Measurements from ENCODE around the gene GPR21.

Gene GPR21

DNA sequence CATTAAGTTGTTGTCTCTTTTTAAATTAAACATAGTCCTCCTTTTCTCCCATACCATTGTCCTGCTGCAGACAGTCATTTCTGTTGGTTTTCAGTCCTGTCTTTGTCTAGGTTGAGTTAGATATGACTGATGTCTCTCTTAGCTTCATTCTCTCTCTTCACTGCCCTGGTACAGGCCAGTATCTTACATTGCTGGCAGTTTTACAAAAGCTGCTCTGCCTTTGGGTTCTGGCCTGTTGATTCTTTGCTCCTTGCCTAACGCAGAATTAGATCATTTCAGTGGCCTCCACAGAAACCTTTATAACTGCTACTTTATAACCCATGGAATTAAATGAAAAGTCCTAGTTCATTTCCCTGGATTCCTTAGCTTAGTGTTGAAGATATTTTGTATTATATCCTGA lies 33.7 kb downstream of the GPR21 start:
- DNase-seq: no peak

DNA sequence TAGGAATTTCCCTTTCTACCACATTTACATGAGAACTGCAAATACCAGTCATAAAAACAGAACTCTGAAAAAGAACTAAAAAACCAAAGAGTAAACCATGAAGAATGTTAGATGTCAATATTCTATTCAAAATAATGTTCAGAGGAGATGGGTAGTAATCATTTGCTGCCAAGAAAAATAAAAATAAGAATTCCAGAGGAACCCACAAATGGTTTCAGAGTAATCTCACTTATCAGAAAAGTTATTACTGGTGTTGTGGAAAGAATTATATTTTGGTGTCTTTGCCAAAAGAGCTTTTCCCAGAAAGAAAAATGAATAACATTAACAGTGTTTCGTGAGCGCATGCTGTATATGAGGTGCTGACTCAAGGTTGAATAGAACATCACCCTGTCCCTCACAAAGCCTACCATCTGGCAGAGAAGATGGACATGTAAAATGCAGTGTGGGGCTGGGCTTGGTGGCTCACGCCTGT lies 35.6 kb downstream of the GPR21 start:
- DNase-seq: no peak

DNA sequence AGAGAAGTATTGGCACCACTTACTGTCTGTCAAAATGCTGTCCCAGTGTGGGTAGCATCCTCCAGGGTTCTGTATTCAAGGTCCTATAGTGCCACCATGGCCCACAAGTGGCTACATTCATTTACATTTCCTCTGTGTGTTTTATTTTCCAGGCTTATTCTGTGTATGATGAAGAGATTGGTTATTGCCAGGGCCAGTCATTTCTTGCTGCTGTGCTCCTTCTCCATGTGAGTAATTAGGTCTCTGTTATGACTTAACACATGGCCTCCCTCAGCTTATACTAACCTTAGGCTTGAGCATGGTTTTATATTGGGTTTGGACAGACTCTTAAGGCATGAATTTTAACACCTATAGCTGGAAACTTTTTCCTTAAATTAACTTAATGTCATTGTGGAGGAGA lies 36.7 kb downstream of the GPR21 start:
- no peak for DNase-seq

- no peak for DNase-seq
Measured at GRCh38 chr9:123072407-123072995, 39.0 kb downstream of the GPR21 start.

- no peak for DNase-seq
Measured at GRCh38 chr9:123073441-123073840, 40.0 kb downstream of the GPR21 start.

DNA sequence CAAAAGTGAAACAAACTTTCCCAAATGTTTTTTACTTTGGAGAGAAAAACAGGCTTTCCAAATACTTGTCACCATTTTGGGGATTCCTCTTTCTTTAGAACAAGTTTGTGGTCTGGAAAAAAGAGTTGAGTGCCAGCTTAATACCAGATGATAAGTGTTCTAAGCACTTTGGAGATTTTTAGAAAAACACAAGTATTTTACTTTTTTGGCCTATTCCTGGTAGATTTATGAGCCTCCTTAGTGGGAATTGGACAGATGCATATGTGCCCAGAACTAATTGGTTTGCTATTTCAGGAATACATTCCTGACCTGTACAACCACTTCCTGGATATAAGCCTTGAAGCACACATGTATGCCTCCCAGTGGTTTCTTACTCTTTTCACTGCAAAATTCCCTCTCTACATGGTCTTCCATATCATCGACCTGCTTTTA lies 40.5 kb downstream of the GPR21 start:
- DNase-seq: no peak

- DNase-seq: no peak
Measured at GRCh38 chr9:123074628-123075027, 41.2 kb downstream of the GPR21 start.

DNA sequence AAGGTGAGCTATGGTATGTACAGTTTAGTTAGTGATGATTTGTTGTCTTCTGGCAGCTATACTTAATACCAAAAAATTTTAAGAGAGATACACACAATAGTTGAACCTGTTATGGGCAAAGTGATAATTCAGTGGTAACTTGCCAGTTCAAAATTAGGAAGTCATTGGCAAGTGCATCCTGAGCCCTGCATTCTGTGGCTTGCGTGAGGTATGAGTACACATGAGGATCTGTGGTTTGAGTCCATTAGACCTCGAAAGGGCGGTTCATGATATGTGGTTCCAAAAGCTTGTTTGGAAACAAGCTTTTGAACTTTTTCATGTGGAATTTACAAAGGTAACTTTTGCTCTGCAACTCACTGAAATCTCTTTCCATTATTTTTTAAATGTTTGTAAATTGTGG lies 47.0 kb downstream of the GPR21 start:
- no peak for DNase-seq

- DNase-seq: no peak
Measured at GRCh38 chr9:123081824-123082223, 48.4 kb downstream of the GPR21 start.

- no peak for DNase-seq
Measured at GRCh38 chr9:123083680-123084079, 50.2 kb downstream of the GPR21 start.

DNA sequence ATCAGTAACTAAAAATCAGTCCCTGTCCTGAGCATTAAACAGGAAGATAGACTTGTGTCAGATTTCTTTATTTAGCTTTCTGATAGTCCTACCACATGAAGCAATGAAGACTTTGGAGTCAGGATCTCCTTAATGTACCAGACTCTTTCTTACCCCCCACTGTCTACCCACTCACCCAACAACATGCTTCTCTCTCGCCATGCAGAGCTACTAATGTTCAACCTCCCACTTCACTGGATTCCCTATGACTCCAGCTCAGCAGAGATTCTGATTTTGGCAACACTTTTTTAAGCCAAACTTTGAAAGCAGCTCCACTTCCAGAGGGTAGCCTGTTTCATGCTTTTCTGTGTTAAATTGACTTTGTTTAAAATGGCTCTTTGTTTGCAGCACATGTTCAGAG lies 50.8 kb downstream of the GPR21 start:
- no peak for DNase-seq
